T-cell (primary cell): ENCODE measurements around the gene FBXL15. TPM values are rescaled to one million over a fixed set of nuclear protein-coding genes. Genes with fewer than 3 reads are reported as not detected.
A peak's percentile ranks its signal among the peaks of the same experiment; 100 is the strongest.

Experiments used
- ATAC-seq, 4 experiments: fragments of 200-7000 bp in 3 of 4; fragments of 150-1000 bp in 1 of 4; cut with Tn5 transposase; replicated peaks in 1 of 4; 1 replicate in 3 of 4; 2 replicates in 1 of 4; pipeline ENCODE4 v1.10.0; 2021; ENCODE audit warnings: moderate library complexity in 3 of 4, mild to moderate bottlenecking in 2 of 4, moderate number of reproducible peaks in 1 of 4
- CTCF ChIA-PET, 2 donors: fragments of 300-600 bp; sonication (Branson Sonifier 250); formaldehyde crosslinking; loops; one replicate each; lab custom pipeline; 2022; ENCODE audit warnings: antibody characterized with exemption in 2 of 2; lab: Charles Lee
- POLR2A ChIA-PET, 2 donors: fragments of 300-600 bp; sonication (Branson Sonifier 250); formaldehyde crosslinking; loops; one replicate each; lab custom pipeline; 2022; ENCODE audit warnings: antibody characterized with exemption in 2 of 2; lab: Charles Lee
- DNase-seq, 35 experiments: peaks; one replicate each; pipeline versions ENCODE4 v3.0.0 to v3.0.0-alpha.2; 2013 to 2023
- H3K27ac ChIP-seq: one replicate; pipeline ENCODE4 v1.5.1; 2013; ENCODE audit warnings: low read length
- H3K27me3 ChIP-seq, 2 experiments: replicated peaks in 1 of 2; 1 replicate in 1 of 2; 2 replicates in 1 of 2; pipeline versions ENCODE4 v1.6.1 to v1.7.0; 2013; ENCODE audit warnings: low read length in 1 of 2, mixed read lengths in 1 of 2; ENCODE audit not compliant: control insufficient read depth in 2 of 2, insufficient read depth in 2 of 2; ENCODE audit errors: extremely low read depth in 1 of 2
- H3K36me3 ChIP-seq, 2 donors: 1 replicate in 1 of 2; 2 replicates in 1 of 2; pipeline versions ENCODE4 v1.6.1 to v1.7.0; 2013; ENCODE audit warnings: low read length in 1 of 2; ENCODE audit not compliant: control insufficient read depth in 2 of 2, insufficient read depth in 1 of 2; ENCODE audit errors: extremely low read depth in 1 of 2
- H3K4me1 ChIP-seq, 2 experiments: 1 replicate in 1 of 2; 2 replicates in 1 of 2; pipeline versions ENCODE4 v1.6.1 to v1.7.0; 2013; ENCODE audit warnings: low read length in 2 of 2, mixed read lengths in 1 of 2; ENCODE audit not compliant: insufficient read depth in 2 of 2, control insufficient read depth in 1 of 2; ENCODE audit errors: extremely low read depth in 1 of 2
- H3K4me3 ChIP-seq, 2 donors: 1 replicate in 1 of 2; 2 replicates in 1 of 2; pipeline versions ENCODE4 v1.5.1 to v1.7.0; 2013; ENCODE audit warnings: mild to moderate bottlenecking in 2 of 2, low read length in 1 of 2, moderate library complexity in 1 of 2; ENCODE audit not compliant: control insufficient read depth in 1 of 2; ENCODE audit errors: extremely low read depth in 1 of 2
- H3K9me3 ChIP-seq: 2 replicates; pipeline ENCODE4 v1.7.0; 2013
- H3K27ac Mint-ChIP-seq, 2 donors: one replicate each; pipeline ENCODE4 v1.8.0; 2020 to 2021; ENCODE audit warnings: mild to moderate bottlenecking in 2 of 2, mixed read lengths in 2 of 2
- H3K27me3 Mint-ChIP-seq, 2 donors: one replicate each; pipeline ENCODE4 v1.8.0; 2021 to 2022; ENCODE audit warnings: mixed read lengths in 2 of 2
- H3K36me3 Mint-ChIP-seq: one replicate; pipeline ENCODE4 v1.8.0; 2021; ENCODE audit warnings: mixed read lengths
- H3K4me1 Mint-ChIP-seq, 3 donors: one replicate each; pipeline ENCODE4 v1.8.0; 2020 to 2022; ENCODE audit warnings: mixed read lengths in 3 of 3, mild to moderate bottlenecking in 1 of 3
- H3K4me3 Mint-ChIP-seq, 3 donors: one replicate each; pipeline ENCODE4 v1.8.0; 2020 to 2022; ENCODE audit warnings: mild to moderate bottlenecking in 3 of 3, mixed read lengths in 3 of 3, moderate library complexity in 3 of 3
- H3K9me3 Mint-ChIP-seq, 3 donors: one replicate each; pipeline ENCODE4 v1.8.0; 2020 to 2022; ENCODE audit warnings: mixed read lengths in 3 of 3
- WGBS: methylation state at CpG from one replicate; pipeline ENCODE4 v1.1.5; 2013; ENCODE audit warnings: missing lambda C conversion rate; ENCODE audit not compliant: insufficient coverage; 5-methylcytosine and 5-hydroxymethylcytosine counted together
- total RNA-seq, 35 experiments: library from RNA in 6 of 35; stranded (reverse) in 6 of 35; fragments of 120-200 nt in 1 of 35; gene quantifications; one replicate each; pipeline versions ENCODE4 v1.2.1 to v1.2.4 and lab custom pipeline; 2013 to 2026

FBXL15 gene
- total RNA-seq, 5 donors from 2014 or later (not counting 1 experiment from before 2014, with no cell fraction given), result 13.3 to 30.4 (median 23.7) TPM

DNA sequence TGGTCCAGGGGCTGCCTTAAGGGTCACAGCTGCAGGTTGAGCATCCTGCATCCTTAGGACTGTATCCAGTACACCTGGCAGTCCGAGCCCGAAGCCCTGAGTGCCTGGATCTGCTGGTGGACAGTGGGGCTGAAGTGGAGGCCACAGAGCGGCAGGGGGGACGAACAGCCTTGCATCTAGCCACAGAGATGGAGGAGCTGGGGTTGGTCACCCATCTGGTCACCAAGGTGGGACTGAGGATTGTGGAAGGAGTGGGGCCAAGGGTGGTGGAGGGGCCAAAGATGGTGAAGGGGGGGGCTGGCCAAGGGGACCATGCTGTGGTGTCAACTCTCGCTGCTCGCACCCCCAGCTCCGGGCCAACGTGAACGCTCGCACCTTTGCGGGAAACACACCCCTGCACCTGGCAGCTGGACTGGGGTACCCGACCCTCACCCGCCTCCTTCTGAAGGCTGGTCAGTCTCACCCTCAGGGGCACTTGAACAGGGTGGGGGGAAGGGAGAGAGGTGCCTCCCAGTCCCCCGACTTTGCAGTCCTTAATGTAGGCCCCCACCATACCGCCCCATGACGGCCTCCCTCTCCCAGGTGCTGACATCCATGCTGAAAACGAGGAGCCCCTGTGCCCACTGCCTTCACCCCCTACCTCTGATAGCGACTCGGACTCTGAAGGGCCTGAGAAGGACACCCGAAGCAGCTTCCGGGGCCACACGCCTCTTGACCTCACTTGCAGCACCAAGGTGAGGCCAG is 19.9 kb upstream of the FBXL15 start:
- H3K4me1 Mint-ChIP-seq, result peaks cover 34 to 41% (median 39%) of the 10 kb centered on the region in 3 donors
- H3K27ac Mint-ChIP-seq, result no peak overlapping the region
- no peaks in the 10 kb centered on the region for H3K27me3 ChIP-seq
- no peaks in the 10 kb centered on the region for H3K9me3 ChIP-seq
- ChIA-PET CTCF (interaction anchor here in 1 of 2 donors (0.7 kb wide), 2 partner anchors 17 to 129 kb away, joined by 3 to 6 read pairs; no protein-coding TSS in a partner anchor), POLR2A (no interaction called here)
- peak in 1 of 35 experiments; percentile 12 for DNase-seq
- H3K27ac ChIP-seq, result no peak overlapping the region
- peaks cover 12 to 51% of the 10 kb centered on the region in 2 experiments for H3K4me1 ChIP-seq
- no peak overlapping the region for H3K4me3 Mint-ChIP-seq
- H3K36me3 ChIP-seq, result peaks cover 14 to 53% of the 10 kb centered on the region in 2 donors
- H3K27me3 Mint-ChIP-seq, result no peaks in the 10 kb centered on the region
- ATAC-seq, result no peak
- WGBS, result 93% methylated on average over 10 of the region's 22 CpGs
- no peaks in the 10 kb centered on the region for H3K9me3 Mint-ChIP-seq
- no peak overlapping the region for H3K4me3 ChIP-seq
- H3K36me3 Mint-ChIP-seq, result peaks cover 22% of the 10 kb centered on the region

DNA sequence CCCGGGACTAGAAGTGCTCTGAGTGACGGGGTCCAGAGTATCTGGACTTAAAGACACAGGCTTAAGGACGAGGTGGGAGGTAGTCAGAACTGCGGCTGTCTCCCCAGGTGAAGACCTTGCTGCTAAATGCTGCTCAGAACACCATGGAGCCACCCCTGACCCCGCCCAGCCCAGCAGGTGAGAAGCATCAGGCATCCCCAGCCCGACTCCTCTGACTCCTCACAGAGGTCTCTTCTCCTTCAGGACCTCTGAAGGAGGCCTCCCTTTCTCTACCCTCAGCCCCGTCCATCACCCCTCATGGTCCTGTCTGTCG is 19.3 kb upstream of the FBXL15 start:
- CTCF ChIA-PET, result no interaction called here
- no peak overlapping the region for H3K27ac Mint-ChIP-seq

DNA sequence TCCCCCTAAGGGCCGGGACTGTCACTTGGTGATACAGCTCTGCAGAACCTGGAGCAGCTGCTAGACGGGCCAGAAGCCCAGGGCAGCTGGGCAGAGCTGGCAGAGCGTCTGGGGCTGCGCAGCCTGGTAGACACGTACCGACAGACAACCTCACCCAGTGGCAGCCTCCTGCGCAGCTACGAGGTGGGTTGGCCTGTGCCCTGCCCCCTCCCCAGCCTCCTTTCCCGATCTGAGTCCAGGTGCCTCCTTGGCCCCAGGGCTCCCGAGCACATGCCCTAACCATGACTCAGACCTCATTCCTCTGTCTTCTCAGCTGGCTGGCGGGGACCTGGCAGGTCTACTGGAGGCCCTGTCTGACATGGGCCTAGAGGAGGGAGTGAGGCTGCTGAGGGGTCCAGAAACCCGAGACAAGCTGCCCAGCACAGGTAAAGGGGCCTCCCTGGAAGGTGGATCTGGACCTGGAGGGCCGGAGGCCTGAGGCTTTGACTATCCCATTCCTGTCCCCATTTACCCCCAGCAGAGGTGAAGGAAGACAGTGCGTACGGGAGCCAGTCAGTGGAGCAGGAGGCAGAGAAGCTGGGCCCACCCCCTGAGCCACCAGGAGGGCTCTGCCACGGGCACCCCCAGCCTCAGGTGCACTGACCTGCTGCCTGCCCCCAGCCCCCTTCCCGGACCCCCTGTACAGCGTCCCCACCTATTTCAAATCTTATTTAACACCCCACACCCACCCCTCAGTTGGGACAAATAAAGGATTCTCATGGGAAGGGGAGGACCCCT is 18.7 kb upstream of the FBXL15 start:
- H3K36me3 Mint-ChIP-seq, result peaks cover 18% of the 10 kb centered on the region
- no peak overlapping the region for H3K27ac ChIP-seq
- H3K4me3 ChIP-seq, result no peak overlapping the region
- ATAC-seq, result no peak
- no peaks in the 10 kb centered on the region for H3K27me3 Mint-ChIP-seq
- H3K27ac Mint-ChIP-seq, result peak overlapping the region in 1 of 2 donors; percentile 8
- no peaks in the 10 kb centered on the region for H3K9me3 Mint-ChIP-seq
- no peak overlapping the region for H3K4me3 Mint-ChIP-seq
- DNase-seq, result peak in 1 of 35 experiments; percentile 17
- peaks cover 31 to 36% (median 32%) of the 10 kb centered on the region in 3 donors for H3K4me1 Mint-ChIP-seq
- ChIA-PET POLR2A (interaction anchor here in 1 of 2 donors (0.5 to 0.6 kb wide), 2 partner anchors 14 to 27 kb away, joined by 3 to 4 read pairs; no protein-coding TSS in a partner anchor), CTCF (interaction anchor here in 1 of 2 donors (0.6 kb wide), 1 partner anchor 17 kb away, joined by 3 read pairs; no protein-coding TSS in a partner anchor)
- no peaks in the 10 kb centered on the region for H3K27me3 ChIP-seq
- H3K36me3 ChIP-seq, result peaks cover 14 to 46% of the 10 kb centered on the region in 2 donors
- 80% methylated on average over 8 of the region's 18 CpGs for WGBS
- H3K4me1 ChIP-seq, result peaks cover 4 to 40% of the 10 kb centered on the region in 2 experiments
- H3K9me3 ChIP-seq, result no peaks in the 10 kb centered on the region

More for the DNA sequence above, 19.3 kb upstream of the FBXL15 start:
- Histone ChIP-seq H3K27me3 (no peaks in the 10 kb centered on the region), H3K27ac (no peak overlapping the region), H3K9me3 (no peaks in the 10 kb centered on the region), H3K4me1 (peaks cover 9 to 46% of the 10 kb centered on the region in 2 experiments), H3K36me3 (peaks cover 14 to 52% of the 10 kb centered on the region in 2 donors), H3K4me3 (no peak overlapping the region)
- DNase-seq (peak in 1 of 35 experiments; percentile 21), ATAC-seq (no peak)
- no peaks in the 10 kb centered on the region for H3K9me3 Mint-ChIP-seq
- H3K27me3 Mint-ChIP-seq, result no peaks in the 10 kb centered on the region
- H3K4me3 Mint-ChIP-seq, result no peak overlapping the region
- POLR2A ChIA-PET, result no interaction called here
- peaks cover 35 to 38% (median 36%) of the 10 kb centered on the region in 3 donors for H3K4me1 Mint-ChIP-seq
- H3K36me3 Mint-ChIP-seq, result peaks cover 22% of the 10 kb centered on the region
- WGBS, result 88% methylated on average over 6 of the region's 8 CpGs

DNA sequence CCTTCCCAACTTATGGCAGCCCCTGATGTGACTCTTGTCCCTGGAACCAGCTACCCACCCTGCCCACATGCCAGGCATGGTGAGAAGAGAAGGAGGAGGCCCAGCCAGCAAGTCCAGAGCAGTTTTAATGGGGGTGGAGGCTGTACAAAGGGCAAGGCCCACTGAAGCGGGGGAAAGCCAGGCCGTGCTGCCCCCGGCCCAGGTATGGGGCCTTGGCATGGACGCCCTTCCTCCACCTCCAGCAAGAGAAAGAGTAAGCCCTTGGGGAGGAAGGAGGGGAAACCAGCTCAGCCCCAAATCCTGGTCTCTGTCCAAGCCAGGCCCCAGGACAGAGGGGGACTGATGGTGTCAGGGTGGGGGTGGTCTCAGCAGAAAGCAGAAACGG is 18.1 kb upstream of the FBXL15 start:
- Histone ChIP-seq H3K9me3 (no peaks in the 10 kb centered on the region), H3K4me1 (peaks cover 2 to 37% of the 10 kb centered on the region in 2 experiments), H3K27ac (no peak overlapping the region), H3K36me3 (peaks cover 13 to 40% of the 10 kb centered on the region in 2 donors), H3K4me3 (no peak overlapping the region), H3K27me3 (peaks cover 0 to 4% of the 10 kb centered on the region in 2 experiments)
- Mint-ChIP-seq H3K27me3 (no peaks in the 10 kb centered on the region), H3K4me3 (no peak overlapping the region), H3K36me3 (peaks cover 17% of the 10 kb centered on the region), H3K9me3 (no peaks in the 10 kb centered on the region), H3K4me1 (peaks cover 26 to 32% (median 27%) of the 10 kb centered on the region in 3 donors), H3K27ac (peak overlapping the region in 1 of 2 donors; percentile 8)
- POLR2A ChIA-PET, result interaction anchor here in 1 of 2 donors (0.5 kb wide), 1 partner anchor 27 kb away, joined by 3 read pairs; no protein-coding TSS in a partner anchor
- CTCF ChIA-PET, result no interaction called here
- ATAC-seq (no peak), DNase-seq (no peak)
- no CpG with 5 or more reads among the region's 5 CpGs for WGBS

DNA sequence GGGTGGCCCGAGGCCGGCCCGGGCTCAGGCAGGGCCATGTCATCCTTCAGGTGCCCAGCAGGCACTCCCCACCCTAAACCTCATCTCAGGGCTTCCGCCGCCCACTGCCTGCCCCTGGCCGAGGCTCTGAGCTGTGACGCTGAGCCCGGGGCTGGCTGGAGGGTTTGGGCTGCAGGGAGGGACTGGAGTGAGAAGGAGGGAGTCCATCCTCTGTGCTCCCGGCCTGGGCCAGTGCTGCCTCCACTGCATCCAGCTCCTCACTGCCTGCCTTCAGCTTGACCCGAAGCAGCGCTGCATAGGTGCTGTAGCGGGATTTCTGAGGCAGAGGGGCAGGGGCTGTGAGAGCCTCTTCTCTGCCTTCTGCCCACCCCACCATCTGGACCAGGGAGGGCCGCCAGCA is 17.5 kb upstream of the FBXL15 start:
- Mint-ChIP-seq H3K27ac (no peak overlapping the region), H3K4me1 (peaks cover 21 to 30% (median 24%) of the 10 kb centered on the region in 3 donors), H3K9me3 (no peaks in the 10 kb centered on the region), H3K27me3 (peaks cover 0 to 2% of the 10 kb centered on the region in 2 donors), H3K4me3 (no peak overlapping the region), H3K36me3 (peaks cover 13% of the 10 kb centered on the region)
- Histone ChIP-seq H3K4me1 (peaks cover 4 to 37% of the 10 kb centered on the region in 2 experiments), H3K27ac (no peak overlapping the region), H3K9me3 (no peaks in the 10 kb centered on the region), H3K27me3 (peaks cover 0 to 10% of the 10 kb centered on the region in 2 experiments), H3K4me3 (no peak overlapping the region), H3K36me3 (peaks cover 12 to 34% of the 10 kb centered on the region in 2 donors)
- DNase-seq, result peak in 1 of 35 experiments; percentile 30
- POLR2A ChIA-PET, result no interaction called here
- WGBS, result 100% methylated on average over 3 of the region's 13 CpGs
- no peak for ATAC-seq
- CTCF ChIA-PET, result no interaction called here
